Smooth muscle cell (in vitro differentiated cells): ENCODE data around the gene ZNF655. TPM values are rescaled to one million over a fixed set of nuclear protein-coding genes. Genes with fewer than 3 reads are reported as not detected.

Experiments
- DNase-seq: peaks from one replicate; lab custom pipeline; 2025; ENCODE audit not compliant: unreplicated experiment; lab: John Stamatoyannopoulos, UW
- H2AFZ ChIP-seq: fragments of 200-600 bp; sonication (generic); 2 replicates; pipeline ENCODE4 v1.6.0; 2016; ENCODE audit warnings: antibody characterized with exemption, low read depth, mild to moderate bottlenecking
- H3F3A ChIP-seq: fragments of 200-600 bp; sonication (generic); 2 replicates; pipeline ENCODE4 v1.6.0; 2017; ENCODE audit warnings: antibody characterized with exemption, low read depth
- H3K27ac ChIP-seq: fragments of 200-600 bp; sonication (generic); 2 replicates; pipeline ENCODE4 v1.5.1; 2016; ENCODE audit warnings: low read depth, mild to moderate bottlenecking
- H3K27me3 ChIP-seq: fragments of 200-600 bp; sonication (generic); 2 replicates; pipeline ENCODE4 v1.6.1; 2016; ENCODE audit warnings: low read depth, mild to moderate bottlenecking
- H3K36me3 ChIP-seq: fragments of 200-600 bp; sonication (generic); 2 replicates; pipeline ENCODE4 v1.5.1; 2016; ENCODE audit warnings: low read depth
- H3K4me1 ChIP-seq: fragments of 200-600 bp; sonication (generic); 2 replicates; pipeline ENCODE4 v1.5.1; 2016; ENCODE audit warnings: low read depth
- H3K4me2 ChIP-seq: fragments of 200-600 bp; sonication (generic); 2 replicates; pipeline ENCODE4 v1.6.0; 2016; ENCODE audit warnings: mild to moderate bottlenecking
- H3K4me3 ChIP-seq: fragments of 200-600 bp; sonication (generic); 2 replicates; pipeline ENCODE4 v1.5.1; 2016; ENCODE audit warnings: mild to moderate bottlenecking
- H3K79me2 ChIP-seq: fragments of 200-600 bp; sonication (generic); 2 replicates; pipeline ENCODE4 v1.6.0; 2016; ENCODE audit warnings: low read depth, mild to moderate bottlenecking
- H3K9ac ChIP-seq: fragments of 200-600 bp; sonication (generic); 2 replicates; pipeline ENCODE4 v1.6.0; 2016; ENCODE audit warnings: low read depth
- H3K9me3 ChIP-seq: fragments of 200-600 bp; sonication (generic); replicated peaks from 2 replicates; pipeline ENCODE4 v1.5.1; 2016; ENCODE audit warnings: low read depth
- H4K20me1 ChIP-seq: fragments of 200-600 bp; sonication (generic); 2 replicates; pipeline ENCODE4 v1.6.0; 2016; ENCODE audit warnings: low read depth
- WGBS: methylation state at CpG from one replicate; pipeline ENCODE4 v1.1.7; 2016; ENCODE audit warnings: low lambda C conversion rate; 5-methylcytosine and 5-hydroxymethylcytosine counted together
- polyA plus RNA-seq: library from polyadenylated mRNA; unstranded; fragments of >200 nt; fragmentation: Nextera tagmentation; extraction: Ambion mirVana; gene quantifications from 2 replicates; pipeline ENCODE4 v1.2.1, GENCODE V29; 2016
- total RNA-seq: library from RNA; depleted of rRNA; stranded (reverse); fragments of >200 nt; gene quantifications from 2 replicates; pipeline ENCODE4 v1.2.3, GENCODE V29; 2014
- TF ChIP-seq, protein P1 (sequence below): fragments of 200-600 bp; sonication (generic); IDR thresholded peaks from 2 replicates; pipeline ENCODE4 v1.5.1; 2017; ENCODE audit warnings: borderline replicate concordance, mild to moderate bottlenecking, antibody characterized with exemption; ENCODE audit not compliant: insufficient read depth, poor library complexity, severe bottlenecking

The ZNF655 gene
- total and polyA plus RNA-seq, 2 experiments from 2014 or later, result 21.6 to 67.2 TPM

DNA sequence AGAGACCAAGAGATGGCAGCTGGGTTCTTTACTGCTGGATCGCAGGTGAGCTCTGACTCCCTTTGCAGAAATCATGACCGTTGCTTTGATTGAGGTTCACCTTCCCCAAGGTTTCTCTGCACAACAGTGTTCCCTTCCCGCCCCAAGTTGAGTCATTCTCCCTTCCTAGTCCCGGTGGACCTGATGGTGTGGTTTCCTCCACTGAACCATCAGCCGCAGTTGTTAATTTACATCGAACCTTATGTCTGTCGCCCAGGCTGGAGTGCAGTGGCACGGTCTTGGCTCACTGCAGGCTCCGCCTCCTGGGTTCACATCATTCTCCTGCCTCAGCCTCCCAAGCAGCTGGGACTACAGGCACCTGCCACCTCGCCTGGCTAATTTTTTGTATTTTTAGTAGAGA lies 64.2 kb downstream of the ZNF655 start:
- WGBS, result 93% methylated on average over 10 of the region's 10 CpGs
- no peak overlapping the region for H3K27ac ChIP-seq

GRCh38 chr7:99623091-99623693 lies 64.8 kb downstream of the ZNF655 start:
- Histone ChIP-seq H3K36me3 (peaks cover 9% of the 10 kb centered on the region), H3K4me1 (peaks cover under 1% of the 10 kb centered on the region), H3K27ac (no peak overlapping the region), H3K4me2 (no peak overlapping the region), H3K27me3 (no peaks in the 10 kb centered on the region), H3K9ac (no peak overlapping the region), H2AFZ (no peak overlapping the region), H3K4me3 (no peak overlapping the region), H3K79me2 (peaks cover 5% of the 10 kb centered on the region), H4K20me1 (peaks cover 22% of the 10 kb centered on the region), H3F3A (no peaks in the 10 kb centered on the region), H3K9me3 (no peaks in the 10 kb centered on the region)
- DNase-seq, result no peak
- TF ChIP-seq, protein P1, sequence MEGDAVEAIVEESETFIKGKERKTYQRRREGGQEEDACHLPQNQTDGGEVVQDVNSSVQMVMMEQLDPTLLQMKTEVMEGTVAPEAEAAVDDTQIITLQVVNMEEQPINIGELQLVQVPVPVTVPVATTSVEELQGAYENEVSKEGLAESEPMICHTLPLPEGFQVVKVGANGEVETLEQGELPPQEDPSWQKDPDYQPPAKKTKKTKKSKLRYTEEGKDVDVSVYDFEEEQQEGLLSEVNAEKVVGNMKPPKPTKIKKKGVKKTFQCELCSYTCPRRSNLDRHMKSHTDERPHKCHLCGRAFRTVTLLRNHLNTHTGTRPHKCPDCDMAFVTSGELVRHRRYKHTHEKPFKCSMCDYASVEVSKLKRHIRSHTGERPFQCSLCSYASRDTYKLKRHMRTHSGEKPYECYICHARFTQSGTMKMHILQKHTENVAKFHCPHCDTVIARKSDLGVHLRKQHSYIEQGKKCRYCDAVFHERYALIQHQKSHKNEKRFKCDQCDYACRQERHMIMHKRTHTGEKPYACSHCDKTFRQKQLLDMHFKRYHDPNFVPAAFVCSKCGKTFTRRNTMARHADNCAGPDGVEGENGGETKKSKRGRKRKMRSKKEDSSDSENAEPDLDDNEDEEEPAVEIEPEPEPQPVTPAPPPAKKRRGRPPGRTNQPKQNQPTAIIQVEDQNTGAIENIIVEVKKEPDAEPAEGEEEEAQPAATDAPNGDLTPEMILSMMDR, result no peak
- WGBS, result 88% methylated on average over 7 of the region's 7 CpGs

More for the DNA sequence above, 64.2 kb downstream of the ZNF655 start:
- no peak overlapping the region for H2AFZ ChIP-seq
- DNase-seq, result no peak
- peaks cover 9% of the 10 kb centered on the region for H3K36me3 ChIP-seq
- H3F3A ChIP-seq, result no peaks in the 10 kb centered on the region
- H4K20me1 ChIP-seq, result peaks cover 21% of the 10 kb centered on the region
- H3K9ac ChIP-seq, result no peak overlapping the region
- no peak overlapping the region for H3K4me2 ChIP-seq
- no peak overlapping the region for H3K4me3 ChIP-seq
- H3K4me1 ChIP-seq, result peaks cover 6% of the 10 kb centered on the region
- TF ChIP-seq, protein P1, result no peak
- no peaks in the 10 kb centered on the region for H3K27me3 ChIP-seq
- peaks cover 11% of the 10 kb centered on the region for H3K79me2 ChIP-seq
- no peaks in the 10 kb centered on the region for H3K9me3 ChIP-seq

- Histone ChIP-seq H3K4me2 (no peak overlapping the region), H3K4me3 (no peak overlapping the region), H2AFZ (no peak overlapping the region), H4K20me1 (peaks cover 22% of the 10 kb centered on the region), H3K27me3 (no peaks in the 10 kb centered on the region), H3K9me3 (no peaks in the 10 kb centered on the region), H3K36me3 (peaks cover 9% of the 10 kb centered on the region), H3F3A (no peaks in the 10 kb centered on the region), H3K27ac (no peak overlapping the region), H3K79me2 (peaks cover 4% of the 10 kb centered on the region), H3K4me1 (no peaks in the 10 kb centered on the region), H3K9ac (no peak overlapping the region)
- TF ChIP-seq, protein P1, result no peak
- WGBS, result 97% methylated on average over 9 of the region's 9 CpGs
- no peak for DNase-seq
Measured at GRCh38 chr7:99623702-99624447, 65.4 kb downstream of the ZNF655 start.
